Calu3 (cell line): ENCODE measurements around the gene CDC20B. TPM values are rescaled to one million over a fixed set of nuclear protein-coding genes. Genes with fewer than 3 reads are reported as not detected.
"Not testable (repeated sequence)": the region's sequence is repeated elsewhere in the genome, so short reads cannot be mapped to it uniquely, and the experiment has no call there.

Source experiments
- BruUV-seq: library from RNA; stranded (reverse); fragments of 400-500 nt; replicated peaks from 2 replicates; lab custom pipeline; 2021; lab: Mats Ljungman, UMichigan
- CTCF ChIA-PET: fragments of 300-600 bp; sonication (Branson Sonifier 250); formaldehyde crosslinking; loops from one replicate; lab custom pipeline; 2022; ENCODE audit warnings: antibody characterized with exemption; lab: Charles Lee
- DNase-seq: peaks from one replicate; pipeline ENCODE4 v3.0.0; 2022
- H3K27ac Mint-ChIP-seq: one replicate; pipeline ENCODE4 v1.8.0; 2022; ENCODE audit warnings: mixed read lengths; ENCODE audit not compliant: unreplicated experiment
- H3K27me3 Mint-ChIP-seq: one replicate; pipeline ENCODE4 v1.8.0; 2022; ENCODE audit warnings: mixed read lengths; ENCODE audit not compliant: unreplicated experiment
- H3K36me3 Mint-ChIP-seq: one replicate; pipeline ENCODE4 v1.8.0; 2022; ENCODE audit warnings: mild to moderate bottlenecking, moderate library complexity, mixed read lengths; ENCODE audit not compliant: insufficient read depth, unreplicated experiment
- H3K4me1 Mint-ChIP-seq: one replicate; pipeline ENCODE4 v1.8.0; 2022; ENCODE audit warnings: mild to moderate bottlenecking, low read depth, mixed read lengths; ENCODE audit not compliant: unreplicated experiment
- H3K4me3 Mint-ChIP-seq: one replicate; pipeline ENCODE4 v1.8.0; 2022; ENCODE audit warnings: mild to moderate bottlenecking, low read depth, moderate library complexity, mixed read lengths; ENCODE audit not compliant: unreplicated experiment
- H3K9me3 Mint-ChIP-seq: one replicate; pipeline ENCODE4 v1.8.0; 2022; ENCODE audit warnings: low read depth, mixed read lengths; ENCODE audit not compliant: unreplicated experiment
- intact Hi-C: fragments of 100-400 bp; cut with micrococcal nuclease; formaldehyde crosslinking; loops from one replicate; pipeline ENCODE4 v1.10.0; 2022; ENCODE audit not compliant: unreplicated experiment
- total RNA-seq: library from RNA; stranded (reverse); gene quantifications from 2 replicates; pipeline ENCODE4 v1.2.3, GENCODE V29; 2022
- TF ChIP-seq, protein P1 (sequence below): fragments of 200-600 bp; IDR thresholded peaks from one replicate; pipeline ENCODE4 v1.8.0; 2022; ENCODE audit warnings: antibody characterized with exemption; ENCODE audit not compliant: unreplicated experiment

CDC20B gene
- total RNA-seq, 1 experiment from 2014 or later = not detected

- Mint-ChIP-seq H3K27me3 (peaks cover 71% of the 10 kb centered on the region), H3K36me3 (no peaks in the 10 kb centered on the region), H3K9me3 (no peaks in the 10 kb centered on the region), H3K4me1 (no peaks in the 10 kb centered on the region), H3K4me3 (no peak overlapping the region), H3K27ac (no peak overlapping the region)
- BruUV-seq = no TSS peak
- DNase-seq = no peak
- intact Hi-C loops = no loop called here
- CTCF ChIA-PET = no interaction called here
- TF ChIP-seq, protein P1, sequence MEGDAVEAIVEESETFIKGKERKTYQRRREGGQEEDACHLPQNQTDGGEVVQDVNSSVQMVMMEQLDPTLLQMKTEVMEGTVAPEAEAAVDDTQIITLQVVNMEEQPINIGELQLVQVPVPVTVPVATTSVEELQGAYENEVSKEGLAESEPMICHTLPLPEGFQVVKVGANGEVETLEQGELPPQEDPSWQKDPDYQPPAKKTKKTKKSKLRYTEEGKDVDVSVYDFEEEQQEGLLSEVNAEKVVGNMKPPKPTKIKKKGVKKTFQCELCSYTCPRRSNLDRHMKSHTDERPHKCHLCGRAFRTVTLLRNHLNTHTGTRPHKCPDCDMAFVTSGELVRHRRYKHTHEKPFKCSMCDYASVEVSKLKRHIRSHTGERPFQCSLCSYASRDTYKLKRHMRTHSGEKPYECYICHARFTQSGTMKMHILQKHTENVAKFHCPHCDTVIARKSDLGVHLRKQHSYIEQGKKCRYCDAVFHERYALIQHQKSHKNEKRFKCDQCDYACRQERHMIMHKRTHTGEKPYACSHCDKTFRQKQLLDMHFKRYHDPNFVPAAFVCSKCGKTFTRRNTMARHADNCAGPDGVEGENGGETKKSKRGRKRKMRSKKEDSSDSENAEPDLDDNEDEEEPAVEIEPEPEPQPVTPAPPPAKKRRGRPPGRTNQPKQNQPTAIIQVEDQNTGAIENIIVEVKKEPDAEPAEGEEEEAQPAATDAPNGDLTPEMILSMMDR = no peak
Measured at GRCh38 chr5:55114061-55114460, 58.9 kb downstream of the CDC20B start.

- H3K36me3 Mint-ChIP-seq = no peaks in the 10 kb centered on the region
- peaks cover 73% of the 10 kb centered on the region for H3K27me3 Mint-ChIP-seq
- H3K9me3 Mint-ChIP-seq = no peaks in the 10 kb centered on the region
- no peak overlapping the region for H3K27ac Mint-ChIP-seq
- no peak overlapping the region for H3K4me3 Mint-ChIP-seq
- TF ChIP-seq, protein P1 = no peak
- H3K4me1 Mint-ChIP-seq = no peaks in the 10 kb centered on the region
- CTCF ChIA-PET = no interaction called here
- BruUV-seq = no TSS peak
- intact Hi-C loops = no loop called here
- no peak for DNase-seq
Measured at GRCh38 chr5:55113327-55113726, 59.6 kb downstream of the CDC20B start.

DNA sequence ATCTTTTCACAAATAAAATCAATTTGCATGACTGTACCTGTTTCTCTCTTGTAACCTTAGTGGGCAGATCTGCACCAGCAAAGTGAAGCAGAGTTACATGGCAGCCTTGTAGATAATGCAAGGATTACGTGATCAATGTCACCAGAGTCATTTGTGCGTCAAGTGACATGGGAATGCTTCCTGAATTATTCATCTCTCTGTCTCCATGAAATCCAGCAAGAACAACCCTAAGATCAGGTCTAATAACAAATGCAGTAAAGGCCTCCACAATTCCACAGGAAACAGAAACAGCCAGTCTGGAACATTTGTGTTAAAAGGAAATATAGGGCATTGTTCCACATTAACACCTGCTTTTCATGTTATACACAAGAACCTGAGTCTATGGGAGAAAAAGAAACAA, 62.8 kb downstream of the CDC20B start:
- BruUV-seq = no TSS peak
- no peaks in the 10 kb centered on the region for H3K36me3 Mint-ChIP-seq
- no peak for DNase-seq
- TF ChIP-seq, protein P1 = no peak
- H3K27ac Mint-ChIP-seq = no peak overlapping the region
- CTCF ChIA-PET = no interaction called here
- peaks cover 61% of the 10 kb centered on the region for H3K27me3 Mint-ChIP-seq
- no peaks in the 10 kb centered on the region for H3K9me3 Mint-ChIP-seq
- H3K4me1 Mint-ChIP-seq = no peaks in the 10 kb centered on the region
- intact Hi-C loops = no loop called here
- no peak overlapping the region for H3K4me3 Mint-ChIP-seq

DNA sequence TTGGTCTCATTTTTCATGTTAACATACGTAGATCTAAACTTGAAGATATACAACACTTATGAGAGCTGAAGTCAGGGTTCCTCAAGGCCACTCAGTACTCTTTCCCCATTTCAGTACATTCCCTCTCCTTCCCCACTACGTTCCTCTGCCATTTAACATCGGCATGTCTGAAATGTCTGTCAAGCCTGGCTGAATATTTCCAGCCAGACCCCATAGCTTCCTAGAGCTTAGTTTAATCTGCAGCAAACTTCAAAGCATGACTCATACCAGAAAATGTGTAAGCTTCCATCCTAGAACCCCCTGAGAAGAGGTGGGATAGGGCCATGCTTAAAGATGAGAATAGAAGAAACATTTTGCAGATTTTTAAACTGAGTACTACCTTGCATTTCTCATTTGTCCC, 64.3 kb downstream of the CDC20B start:
- Mint-ChIP-seq H3K9me3 (no peaks in the 10 kb centered on the region), H3K27me3 (peaks cover 61% of the 10 kb centered on the region), H3K4me3 (no peak overlapping the region), H3K36me3 (no peaks in the 10 kb centered on the region), H3K4me1 (no peaks in the 10 kb centered on the region), H3K27ac (no peak overlapping the region)
- TF ChIP-seq, protein P1 = no peak
- no TSS peak for BruUV-seq
- CTCF ChIA-PET = interaction anchor here (0.6 kb wide), 1 partner anchor 1678 kb away, joined by 3 read pairs; no protein-coding TSS in a partner anchor
- intact Hi-C loops = no loop called here
- DNase-seq = no peak

DNA sequence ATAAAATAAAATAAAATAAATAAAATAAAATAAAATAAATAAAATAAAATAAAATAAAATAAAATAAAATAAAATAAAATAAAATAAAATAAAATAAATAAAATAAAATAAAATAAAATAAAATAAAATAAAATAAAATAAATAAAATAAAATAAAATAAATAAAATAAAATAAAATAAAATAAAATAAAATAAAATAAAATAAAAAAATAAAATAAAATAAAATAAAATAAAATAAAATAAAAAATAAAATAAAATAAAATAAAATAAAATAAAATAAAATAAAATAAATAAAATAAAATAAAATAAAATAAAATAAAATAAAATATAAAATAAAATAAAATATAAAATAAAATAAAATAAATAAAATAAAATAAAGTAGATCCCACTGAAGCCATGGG, 67.0 kb downstream of the CDC20B start:
- H3K9me3 Mint-ChIP-seq, H3K27ac Mint-ChIP-seq, DNase-seq, intact Hi-C loops, BruUV-seq, H3K4me1 Mint-ChIP-seq, H3K36me3 Mint-ChIP-seq, H3K4me3 Mint-ChIP-seq: not testable (repeated sequence)
- peaks cover 51% of the 10 kb centered on the region for H3K27me3 Mint-ChIP-seq
- CTCF ChIA-PET = interaction anchor here (0.6 kb wide), 1 partner anchor 596 kb away, joined by 4 read pairs; no protein-coding TSS in a partner anchor
